Endothelial cell of umbilical vein (primary cell): ENCODE data around the gene ATP1B3.

ENCODE experiments used
- CTCF ChIP-seq, 2 donors: IDR thresholded peaks; 1 replicate in 1 of 2; 2 replicates in 1 of 2; pipeline ENCODE4 v1.5.1; 2011; ENCODE audit warnings: low read length in 2 of 2, mild to moderate bottlenecking in 2 of 2, moderate library complexity in 2 of 2, control low read depth in 1 of 2, inconsistent platforms in 1 of 2, low read depth in 1 of 2; ENCODE audit not compliant: insufficient read depth in 1 of 2; ENCODE audit errors: extremely low read depth in 1 of 2
- EZH2 ChIP-seq: IDR thresholded peaks from 2 replicates; pipeline ENCODE4 v1.6.1; 2012; ENCODE audit warnings: borderline replicate concordance, low read depth, mild to moderate bottlenecking, moderate library complexity, low read length, inconsistent platforms; ENCODE audit not compliant: severe bottlenecking
- FOS ChIP-seq: IDR thresholded peaks from 2 replicates; pipeline ENCODE4 v1.6.1; 2011; ENCODE audit warnings: mild to moderate bottlenecking, low read length, moderate library complexity, borderline replicate concordance; ENCODE audit not compliant: insufficient read depth
- GATA2 ChIP-seq: IDR thresholded peaks from 2 replicates; pipeline ENCODE4 v1.7.0; 2011; ENCODE audit warnings: low read depth, mild to moderate bottlenecking, moderate library complexity, mixed read lengths, low read length; ENCODE audit not compliant: insufficient read length, insufficient read depth
- MYC ChIP-seq: IDR thresholded peaks from one replicate; pipeline ENCODE4 v1.6.1; 2011; ENCODE audit warnings: mild to moderate bottlenecking, low read depth, low read length
- POLR2A ChIP-seq: IDR thresholded peaks from 2 replicates; pipeline ENCODE4 v1.6.1; 2012; ENCODE audit warnings: low read depth, mild to moderate bottlenecking, control low read depth, low read length
- POLR2AphosphoS5 ChIP-seq: IDR thresholded peaks from 2 replicates; pipeline ENCODE4 v1.6.1; 2012; ENCODE audit warnings: low read depth, mild to moderate bottlenecking, control low read depth, low read length, moderate library complexity; ENCODE audit not compliant: insufficient read depth

DNA sequence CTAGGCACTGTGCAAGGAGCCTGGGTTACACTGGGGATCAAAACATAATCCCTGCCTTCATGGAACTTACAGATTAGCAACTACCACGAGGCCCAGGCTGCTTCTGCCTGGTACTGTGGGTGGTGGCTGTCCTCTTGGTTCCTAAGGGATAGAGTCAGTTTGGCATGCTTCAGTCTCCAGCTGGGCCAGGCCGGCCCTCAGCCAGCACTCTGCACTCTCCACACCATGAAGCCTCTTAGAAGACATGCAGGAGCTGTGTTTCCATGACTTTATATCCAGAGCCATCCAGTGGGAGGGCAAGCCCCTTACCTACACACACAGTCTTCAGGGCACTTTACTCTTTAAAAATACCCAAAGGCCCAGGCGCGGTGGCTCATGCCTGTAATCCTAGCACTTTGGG is 54.4 kb downstream of the ATP1B3 start:
- TF ChIP-seq CTCF (IDR thresholded peaks at IDR 0.05; ENCODE audit: extremely low read depth in 1 of 2, insufficient read depth in 1 of 2, low read depth in 1 of 2, low read length in 2 of 2) (no peak), POLR2A (no peak), GATA2 (no peak), EZH2 (no peak), POLR2AphosphoS5 (no peak), MYC (no peak), FOS (no peak)
